ENCODE measurements around the gene MBD3L4. TPM values are rescaled to one million over a fixed set of nuclear protein-coding genes. Genes with fewer than 3 reads are reported as not detected.

The MBD3L4 gene
- total RNA-seq, 4 donors from 2014 or later: not detected

- TF ChIP-seq, protein P1, sequence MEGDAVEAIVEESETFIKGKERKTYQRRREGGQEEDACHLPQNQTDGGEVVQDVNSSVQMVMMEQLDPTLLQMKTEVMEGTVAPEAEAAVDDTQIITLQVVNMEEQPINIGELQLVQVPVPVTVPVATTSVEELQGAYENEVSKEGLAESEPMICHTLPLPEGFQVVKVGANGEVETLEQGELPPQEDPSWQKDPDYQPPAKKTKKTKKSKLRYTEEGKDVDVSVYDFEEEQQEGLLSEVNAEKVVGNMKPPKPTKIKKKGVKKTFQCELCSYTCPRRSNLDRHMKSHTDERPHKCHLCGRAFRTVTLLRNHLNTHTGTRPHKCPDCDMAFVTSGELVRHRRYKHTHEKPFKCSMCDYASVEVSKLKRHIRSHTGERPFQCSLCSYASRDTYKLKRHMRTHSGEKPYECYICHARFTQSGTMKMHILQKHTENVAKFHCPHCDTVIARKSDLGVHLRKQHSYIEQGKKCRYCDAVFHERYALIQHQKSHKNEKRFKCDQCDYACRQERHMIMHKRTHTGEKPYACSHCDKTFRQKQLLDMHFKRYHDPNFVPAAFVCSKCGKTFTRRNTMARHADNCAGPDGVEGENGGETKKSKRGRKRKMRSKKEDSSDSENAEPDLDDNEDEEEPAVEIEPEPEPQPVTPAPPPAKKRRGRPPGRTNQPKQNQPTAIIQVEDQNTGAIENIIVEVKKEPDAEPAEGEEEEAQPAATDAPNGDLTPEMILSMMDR (IDR thresholded peaks at IDR 0.05): no peak
- TF ChIP-seq POLR2A (IDR thresholded peaks at IDR 0.05): no peak
- no peaks in the 10 kb centered on the region for H3K27me3 ChIP-seq
- H3K27ac ChIP-seq: no peak overlapping the region
- no peak overlapping the region for H3K4me3 ChIP-seq
- no peaks in the 10 kb centered on the region for H3K36me3 ChIP-seq
- no peak for DNase-seq
- peaks cover 0 to 43% of the 10 kb centered on the region in 2 donors for H3K9me3 ChIP-seq
- no peaks in the 10 kb centered on the region for H3K4me1 ChIP-seq
- intact Hi-C loops (cut with DNase I; ENCODE audit: low total_unique reads): no loop called here
Observed at GRCh38 chr19:7074705-7075282, 34.8 kb upstream of the MBD3L4 start.

- no peak for DNase-seq
- intact Hi-C loops (cut with DNase I; ENCODE audit: low total_unique reads): no loop called here
- H3K4me1 ChIP-seq: no peaks in the 10 kb centered on the region
- peaks cover 0 to 21% of the 10 kb centered on the region in 2 donors for H3K9me3 ChIP-seq
- no peak overlapping the region for H3K4me3 ChIP-seq
- no peaks in the 10 kb centered on the region for H3K36me3 ChIP-seq
- H3K27ac ChIP-seq: no peak overlapping the region
- no peak for TF ChIP-seq POLR2A (IDR thresholded peaks at IDR 0.05)
- TF ChIP-seq, protein P1 (IDR thresholded peaks at IDR 0.05): no peak
- no peaks in the 10 kb centered on the region for H3K27me3 ChIP-seq
Observed at GRCh38 chr19:7072541-7072940, 32.6 kb upstream of the MBD3L4 start.

DNA sequence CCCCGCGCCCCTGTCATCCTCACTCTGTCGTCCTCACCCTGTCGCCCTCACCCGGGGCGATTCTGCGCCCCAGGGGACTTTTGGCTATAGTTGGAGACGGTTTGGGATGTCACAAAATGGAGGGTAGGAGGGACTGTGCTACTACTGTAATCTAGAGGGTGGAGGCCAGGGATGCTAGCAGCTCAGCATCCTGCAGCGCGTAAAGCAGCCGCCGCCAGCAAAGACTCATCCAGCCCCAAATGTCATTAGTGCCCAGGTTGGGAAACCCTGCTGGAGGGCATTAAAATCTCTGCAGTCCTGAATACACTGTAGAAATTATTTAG, 29.9 kb upstream of the MBD3L4 start:
- no peaks in the 10 kb centered on the region for H3K27me3 ChIP-seq
- intact Hi-C loops (cut with DNase I; ENCODE audit: low total_unique reads): no loop called here
- H3K4me1 ChIP-seq: no peaks in the 10 kb centered on the region
- TF ChIP-seq, protein P1 (IDR thresholded peaks at IDR 0.05): no peak
- TF ChIP-seq POLR2A (IDR thresholded peaks at IDR 0.05): no peak
- DNase-seq: no peak
- no peaks in the 10 kb centered on the region for H3K36me3 ChIP-seq
- peak overlapping the region; percentile 68 to 82 for H3K27ac ChIP-seq
- peak overlapping the region; percentile 67 to 91 for H3K4me3 ChIP-seq
- no peaks in the 10 kb centered on the region for H3K9me3 ChIP-seq

DNA sequence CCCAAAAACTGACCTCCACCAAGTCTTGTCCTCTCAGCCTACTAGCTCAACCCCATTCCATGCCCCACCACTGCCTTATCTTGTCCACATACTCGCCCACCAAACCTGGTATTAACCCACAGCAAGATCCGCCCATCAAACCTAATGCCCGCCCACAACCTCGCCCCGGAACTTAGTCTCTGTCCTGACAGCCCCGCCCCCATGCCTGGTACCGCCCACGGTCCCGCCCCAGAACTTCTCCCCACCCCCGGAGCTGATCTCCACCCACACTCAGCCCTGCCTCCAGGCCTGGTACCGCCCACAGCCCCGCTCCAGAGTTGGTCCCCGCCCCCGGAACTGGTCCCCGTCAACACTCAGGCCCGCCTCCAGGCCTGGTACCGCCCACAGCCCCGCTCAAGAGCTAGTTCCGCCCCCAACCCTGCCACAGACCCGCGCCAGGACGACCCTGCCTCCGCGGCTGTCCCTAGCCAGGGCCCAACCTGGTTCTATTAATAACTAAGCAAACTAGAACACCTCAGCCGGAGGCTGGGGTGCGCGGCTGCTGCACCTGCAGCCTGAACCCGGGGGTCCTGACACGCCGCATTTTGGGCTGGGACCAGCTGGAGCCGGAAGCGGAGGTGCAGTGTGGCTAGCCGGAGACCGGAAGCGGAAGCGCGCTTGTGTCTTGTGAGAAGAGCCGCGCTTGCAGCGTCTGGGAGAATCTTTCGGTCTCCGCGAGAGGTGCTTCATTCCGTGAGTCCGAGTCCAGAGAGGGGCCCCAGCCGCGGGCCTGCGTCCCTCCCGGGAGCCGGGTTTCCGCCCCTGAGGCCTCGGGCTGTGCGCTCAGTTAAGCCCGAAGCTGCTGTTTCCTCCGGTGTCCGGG, 29.3 kb upstream of the MBD3L4 start, which contains the start of gene ZNF557:
Gene ZNF557 (plus strand): TSS at position 662 of the 862 bp plus-strand sequence. CDS start 5,372 bp downstream, outside the sequence.
- peak within 1 kb of the TSS; percentile 68 to 82 for H3K27ac ChIP-seq
- intact Hi-C loops (cut with DNase I; ENCODE audit: low total_unique reads): no loop called here
- H3K36me3 ChIP-seq: no peaks in the 10 kb centered on the region
- peak in 1 of 2 donors; percentile 42 for TF ChIP-seq POLR2A (IDR thresholded peaks at IDR 0.05)
- TF ChIP-seq, protein P1 (IDR thresholded peaks at IDR 0.05): no peak
- no peaks in the 10 kb centered on the region for H3K9me3 ChIP-seq
- no peaks in the 10 kb centered on the region for H3K27me3 ChIP-seq
- peak within 1 kb of the TSS; percentile 67 to 91 for H3K4me3 ChIP-seq
- H3K4me1 ChIP-seq: no peaks in the 10 kb centered on the region
- DNase-seq: peak; percentile 98 to 99

DNA sequence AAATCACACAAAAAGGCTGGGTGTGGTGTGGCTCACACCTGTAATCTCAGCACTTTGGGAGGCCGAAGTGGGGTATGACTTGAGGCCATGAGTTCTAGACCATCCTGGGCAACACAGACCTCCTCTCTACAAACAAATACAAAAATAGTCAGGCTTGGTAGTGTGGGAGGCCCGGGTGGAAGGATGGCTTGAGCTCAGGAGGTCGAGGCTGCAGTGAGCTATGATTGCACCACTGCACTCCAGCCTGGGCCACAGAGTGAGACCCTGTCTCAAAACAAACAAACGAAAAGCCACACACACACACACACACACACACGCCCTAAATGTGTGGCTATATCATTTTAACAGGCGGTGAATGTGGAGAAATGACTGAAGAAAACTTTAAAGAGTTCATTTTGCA, 28.6 kb upstream of the MBD3L4 start:
- no peaks in the 10 kb centered on the region for H3K4me1 ChIP-seq
- DNase-seq: no peak
- no peaks in the 10 kb centered on the region for H3K36me3 ChIP-seq
- H3K27me3 ChIP-seq: no peaks in the 10 kb centered on the region
- peak overlapping the region; percentile 18 to 68 for H3K27ac ChIP-seq
- H3K4me3 ChIP-seq: peak overlapping the region in 1 of 2 donors; percentile 91
- intact Hi-C loops (cut with DNase I; ENCODE audit: low total_unique reads): no loop called here
- TF ChIP-seq, protein P1 (IDR thresholded peaks at IDR 0.05): no peak
- TF ChIP-seq POLR2A (IDR thresholded peaks at IDR 0.05): no peak
- H3K9me3 ChIP-seq: no peaks in the 10 kb centered on the region
